ENCODE measurements around the gene SAYSD1. TPM values are rescaled to one million over a fixed set of nuclear protein-coding genes. Genes with fewer than 3 reads are reported as not detected.

Gene SAYSD1
- total RNA-seq, 1 experiment from 2014 or later, result 12.2 TPM

DNA sequence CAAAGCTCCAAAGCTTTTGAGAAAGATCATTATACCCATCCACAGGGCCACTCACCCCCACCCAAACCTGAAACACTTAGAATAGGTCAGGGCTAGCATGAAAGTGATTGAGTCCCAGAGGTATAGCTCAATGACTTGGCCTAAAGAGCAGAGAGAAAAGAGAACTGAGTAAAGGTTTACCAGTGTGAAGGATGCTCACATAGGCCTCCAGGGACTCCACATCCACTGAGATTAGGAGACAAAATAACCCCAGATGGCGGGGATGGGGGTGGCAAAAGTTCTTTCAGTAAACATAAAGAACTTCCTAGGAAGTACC lies 12.2 kb downstream of the SAYSD1 start:
- DNase-seq (no peak), ATAC-seq (no peak)
- H3K36me3 ChIP-seq (ENCODE audit: low read depth, low read length), result no peaks in the 10 kb centered on the region
- no peaks in the 10 kb centered on the region for H3F3A ChIP-seq (ENCODE audit: low read length, unreplicated experiment)
- no TSS peak for BruUV-seq (replicated peaks)
- ChIA-PET CTCF (no interaction called here), POLR2A (ENCODE audit: unreplicated experiment) (no interaction called here)
- no peak overlapping the region for H3K4me3 ChIP-seq (ENCODE audit: low read length)
- no peak overlapping the region for H3K27ac ChIP-seq (ENCODE audit: low read length)
- H3K27me3 ChIP-seq (ENCODE audit: low read length), result no peaks in the 10 kb centered on the region
- no peaks in the 10 kb centered on the region for H3K9me3 ChIP-seq (ENCODE audit: low read length)
- H3K9me2 ChIP-seq (replicated peaks; ENCODE audit: low read length), result no peaks in the 10 kb centered on the region
- no peak overlapping the region for H3K4me2 ChIP-seq (ENCODE audit: low read length)
- no peak overlapping the region for H3K9ac ChIP-seq (ENCODE audit: low read length)
- no peaks in the 10 kb centered on the region for H3K79me2 ChIP-seq (ENCODE audit: low read length)
- no peak for TF ChIP-seq EZH2 (IDR thresholded peaks at IDR 0.05; ENCODE audit: low read length, unreplicated experiment)
- no peaks in the 10 kb centered on the region for H4K20me1 ChIP-seq (ENCODE audit: low read length)
- intact Hi-C loops (cut with micrococcal nuclease), result no loop called here
- no peak overlapping the region for H2AFZ ChIP-seq (ENCODE audit: low read length)
- H3K4me1 ChIP-seq (ENCODE audit: insufficient read depth, low read length), result no peaks in the 10 kb centered on the region

DNA sequence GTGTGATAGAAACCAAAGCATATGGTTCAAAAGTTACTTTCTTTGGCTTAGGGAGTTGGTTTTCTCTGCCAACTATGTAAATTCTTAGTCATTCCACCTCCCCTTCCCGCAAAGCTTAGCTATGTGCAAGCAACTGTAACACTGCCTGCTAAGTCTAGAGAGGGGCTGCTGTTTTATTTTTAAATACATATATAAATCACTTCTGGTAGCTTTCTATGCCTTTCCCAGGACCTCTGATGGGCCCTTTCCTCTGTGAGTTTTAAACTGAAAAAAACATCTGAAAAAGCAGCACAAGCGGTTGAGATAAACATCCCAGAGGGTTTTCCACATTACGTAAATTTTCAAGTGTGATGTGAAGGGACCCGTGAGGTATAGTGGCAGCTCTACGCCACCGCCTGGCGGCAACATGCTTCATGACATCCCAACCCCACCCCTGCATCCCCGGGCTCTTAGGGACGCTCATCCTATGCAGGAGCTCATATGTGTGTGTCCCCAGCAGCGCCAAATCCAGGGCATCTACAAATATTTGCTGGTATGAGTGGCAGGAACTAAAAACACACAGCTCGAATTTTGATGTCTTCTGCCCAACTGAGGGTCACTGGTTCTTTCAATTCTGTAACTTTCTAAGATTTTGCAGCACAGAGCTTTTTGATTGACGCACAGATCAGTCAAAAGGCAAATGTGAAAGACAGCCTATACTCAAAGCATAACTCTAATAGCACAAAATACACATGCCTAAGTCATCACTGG lies 12.7 kb downstream of the SAYSD1 start:
- no peak overlapping the region for H3K27ac ChIP-seq (ENCODE audit: low read length)
- no peaks in the 10 kb centered on the region for H3K27me3 ChIP-seq (ENCODE audit: low read length)
- H3K4me1 ChIP-seq (ENCODE audit: insufficient read depth, low read length), result no peaks in the 10 kb centered on the region
- ChIA-PET CTCF (no interaction called here), POLR2A (ENCODE audit: unreplicated experiment) (no interaction called here)
- H4K20me1 ChIP-seq (ENCODE audit: low read length), result no peaks in the 10 kb centered on the region
- H3F3A ChIP-seq (ENCODE audit: low read length, unreplicated experiment), result no peaks in the 10 kb centered on the region
- TF ChIP-seq EZH2 (IDR thresholded peaks at IDR 0.05; ENCODE audit: low read length, unreplicated experiment), result no peak
- TF ChIP-seq, protein P1, sequence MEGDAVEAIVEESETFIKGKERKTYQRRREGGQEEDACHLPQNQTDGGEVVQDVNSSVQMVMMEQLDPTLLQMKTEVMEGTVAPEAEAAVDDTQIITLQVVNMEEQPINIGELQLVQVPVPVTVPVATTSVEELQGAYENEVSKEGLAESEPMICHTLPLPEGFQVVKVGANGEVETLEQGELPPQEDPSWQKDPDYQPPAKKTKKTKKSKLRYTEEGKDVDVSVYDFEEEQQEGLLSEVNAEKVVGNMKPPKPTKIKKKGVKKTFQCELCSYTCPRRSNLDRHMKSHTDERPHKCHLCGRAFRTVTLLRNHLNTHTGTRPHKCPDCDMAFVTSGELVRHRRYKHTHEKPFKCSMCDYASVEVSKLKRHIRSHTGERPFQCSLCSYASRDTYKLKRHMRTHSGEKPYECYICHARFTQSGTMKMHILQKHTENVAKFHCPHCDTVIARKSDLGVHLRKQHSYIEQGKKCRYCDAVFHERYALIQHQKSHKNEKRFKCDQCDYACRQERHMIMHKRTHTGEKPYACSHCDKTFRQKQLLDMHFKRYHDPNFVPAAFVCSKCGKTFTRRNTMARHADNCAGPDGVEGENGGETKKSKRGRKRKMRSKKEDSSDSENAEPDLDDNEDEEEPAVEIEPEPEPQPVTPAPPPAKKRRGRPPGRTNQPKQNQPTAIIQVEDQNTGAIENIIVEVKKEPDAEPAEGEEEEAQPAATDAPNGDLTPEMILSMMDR (conservative IDR thresholded peaks at IDR 0.05; ENCODE audit: low read depth, low read length), result no peak
- no peak for TF ChIP-seq EZH2phosphoT487 (IDR thresholded peaks at IDR 0.05; ENCODE audit: borderline replicate concordance, low read length)
- no peaks in the 10 kb centered on the region for H3K36me3 ChIP-seq (ENCODE audit: low read depth, low read length)
- no TSS peak for BruUV-seq (replicated peaks)
- no peaks in the 10 kb centered on the region for H3K79me2 ChIP-seq (ENCODE audit: low read length)
- H3K9ac ChIP-seq (ENCODE audit: low read length), result no peak overlapping the region
- no peak overlapping the region for H3K4me2 ChIP-seq (ENCODE audit: low read length)
- H2AFZ ChIP-seq (ENCODE audit: low read length), result no peak overlapping the region
- H3K9me2 ChIP-seq (replicated peaks; ENCODE audit: low read length), result no peaks in the 10 kb centered on the region
- H3K9me3 ChIP-seq (ENCODE audit: low read length), result no peaks in the 10 kb centered on the region
- DNase-seq (no peak), ATAC-seq (no peak)
- no peak overlapping the region for H3K4me3 ChIP-seq (ENCODE audit: low read length)
- intact Hi-C loops (cut with micrococcal nuclease), result no loop called here

DNA sequence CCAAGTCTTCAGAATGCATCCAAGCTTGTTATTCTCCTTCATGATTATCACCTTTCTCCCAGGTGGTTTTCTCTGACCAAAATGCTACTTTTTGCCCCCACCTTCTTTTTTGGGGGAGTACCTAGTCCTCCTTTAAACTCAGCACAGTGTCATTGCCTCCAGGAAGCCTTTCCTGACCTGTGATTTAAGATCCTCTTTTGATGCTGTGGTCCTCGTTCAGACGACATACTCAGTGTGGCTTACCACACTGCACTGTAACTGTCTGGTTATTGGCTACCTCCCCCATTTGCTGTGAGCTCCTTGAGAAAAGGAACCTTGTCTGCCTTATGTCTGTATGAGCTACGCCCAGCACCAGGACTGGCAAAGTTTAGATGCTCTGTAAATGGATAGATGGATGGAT lies 14.6 kb downstream of the SAYSD1 start:
- ChIA-PET POLR2A (ENCODE audit: unreplicated experiment) (no interaction called here), CTCF (no interaction called here)
- BruUV-seq (replicated peaks), result no TSS peak

More for the DNA sequence above, 14.6 kb downstream of the SAYSD1 start:
- no peaks in the 10 kb centered on the region for H4K20me1 ChIP-seq (ENCODE audit: low read length)
- no peaks in the 10 kb centered on the region for H3K9me3 ChIP-seq (ENCODE audit: low read length)
- H3K4me2 ChIP-seq (ENCODE audit: low read length), result no peak overlapping the region
- no peaks in the 10 kb centered on the region for H3K79me2 ChIP-seq (ENCODE audit: low read length)
- TF ChIP-seq EZH2phosphoT487 (IDR thresholded peaks at IDR 0.05; ENCODE audit: borderline replicate concordance, low read length), result no peak
- TF ChIP-seq, protein P1 (conservative IDR thresholded peaks at IDR 0.05; ENCODE audit: low read depth, low read length), result no peak
- no peak for TF ChIP-seq EZH2 (IDR thresholded peaks at IDR 0.05; ENCODE audit: low read length, unreplicated experiment)
- H3K4me3 ChIP-seq (ENCODE audit: low read length), result no peak overlapping the region
- H3K36me3 ChIP-seq (ENCODE audit: low read depth, low read length), result no peaks in the 10 kb centered on the region
- intact Hi-C loops (cut with micrococcal nuclease), result no loop called here
- no peak overlapping the region for H3K9ac ChIP-seq (ENCODE audit: low read length)
- no peak for ATAC-seq
- no peak overlapping the region for H2AFZ ChIP-seq (ENCODE audit: low read length)
- H3K9me2 ChIP-seq (replicated peaks; ENCODE audit: low read length), result no peaks in the 10 kb centered on the region
- H3K27me3 ChIP-seq (ENCODE audit: low read length), result no peaks in the 10 kb centered on the region
- no peak overlapping the region for H3K27ac ChIP-seq (ENCODE audit: low read length)
- DNase-seq, result no peak
- H3K4me1 ChIP-seq (ENCODE audit: insufficient read depth, low read length), result no peaks in the 10 kb centered on the region
- H3F3A ChIP-seq (ENCODE audit: low read length, unreplicated experiment), result no peaks in the 10 kb centered on the region
